Neural cell (in vitro differentiated cells): ENCODE data around the gene PDE2A. TPM values are rescaled to one million over a fixed set of nuclear protein-coding genes. Genes with fewer than 3 reads are reported as not detected.

Experiments
- H2AFZ ChIP-seq: fragments of 200-600, 300-800 bp; sonication (generic), shearing (Covaris generic); 2 replicates; pipeline ENCODE4 v1.6.0; 2014; ENCODE audit warnings: low read depth, mild to moderate bottlenecking, antibody characterized with exemption, low read length, moderate library complexity
- H3F3A ChIP-seq: fragments of 200-600 bp; shearing (Covaris generic); 2 replicates; pipeline ENCODE4 v1.6.1; 2016; ENCODE audit warnings: mild to moderate bottlenecking, moderate library complexity, mixed read lengths, antibody characterized with exemption, low read length; ENCODE audit not compliant: insufficient read depth, poor library complexity, severe bottlenecking
- H3K27ac ChIP-seq: fragments of 200-600, 300-800 bp; sonication (generic), shearing (Covaris generic); 2 replicates; pipeline ENCODE4 v1.5.1; 2014; ENCODE audit warnings: mild to moderate bottlenecking, low read length, moderate library complexity
- H3K27me3 ChIP-seq: fragments of 300-800, 200-600 bp; sonication (generic), shearing (Covaris generic); 2 replicates; pipeline ENCODE4 v1.6.0; 2014; ENCODE audit warnings: mild to moderate bottlenecking, low read depth, low read length, moderate library complexity; ENCODE audit not compliant: insufficient read depth
- H3K36me3 ChIP-seq: fragments of 300-800, 200-600 bp; sonication (generic), shearing (Covaris generic); 2 replicates; pipeline ENCODE4 v1.5.1; 2014; ENCODE audit warnings: mild to moderate bottlenecking, antibody characterized with exemption, low read length, moderate library complexity; ENCODE audit not compliant: insufficient read depth
- H3K4me2 ChIP-seq: fragments of 300-800, 200-600 bp; sonication (generic), shearing (Covaris generic); 2 replicates; pipeline ENCODE4 v1.6.0; 2014; ENCODE audit warnings: mild to moderate bottlenecking, low read length
- H3K4me3 ChIP-seq: fragments of 300-800, 200-600 bp; sonication (generic), shearing (Covaris generic); 2 replicates; pipeline ENCODE4 v1.5.1; 2014; ENCODE audit warnings: mild to moderate bottlenecking, low read length, moderate library complexity
- H3K79me2 ChIP-seq: fragments of 200-600 bp; shearing (Covaris generic); replicated peaks from 2 replicates; pipeline ENCODE4 v1.6.0; 2014; ENCODE audit warnings: mild to moderate bottlenecking, low read length, moderate library complexity; ENCODE audit not compliant: insufficient read depth
- H3K9ac ChIP-seq: fragments of 300-800, 200-600 bp; sonication (generic), shearing (Covaris generic); 2 replicates; pipeline ENCODE4 v1.6.1; 2016; ENCODE audit warnings: mild to moderate bottlenecking, low read length, mixed read lengths
- H3K9me2 ChIP-seq: fragments of 200-600 bp; shearing (Covaris generic); 2 replicates; pipeline ENCODE4 v1.6.1; 2016; ENCODE audit warnings: mild to moderate bottlenecking, low read length, mixed read lengths; ENCODE audit not compliant: insufficient read depth
- H3K9me3 ChIP-seq: fragments of 200-600, 300-800 bp; sonication (generic), shearing (Covaris generic); 2 replicates; pipeline ENCODE4 v1.6.1; 2016; ENCODE audit warnings: mild to moderate bottlenecking, mixed run types, low read length, moderate library complexity, mixed read lengths
- H4K20me1 ChIP-seq: fragments of 200-600 bp; shearing (Covaris generic); 2 replicates; pipeline ENCODE4 v1.6.1; 2016; ENCODE audit warnings: mild to moderate bottlenecking, mixed run types; ENCODE audit not compliant: insufficient read depth
- EP300 ChIP-seq: fragments of 450-650 bp; conservative IDR thresholded peaks from 2 replicates; pipeline ENCODE4 v1.6.1; 2014; ENCODE audit warnings: antibody characterized with exemption, mild to moderate bottlenecking, moderate library complexity; ENCODE audit not compliant: poor library complexity, severe bottlenecking
- EZH2 ChIP-seq: fragments of 200-600, 300-800 bp; shearing (Covaris generic), sonication (generic); IDR thresholded peaks from 2 replicates; pipeline ENCODE4 v1.6.1; 2014; ENCODE audit warnings: antibody characterized with exemption, low read length, borderline replicate concordance, mild to moderate bottlenecking; ENCODE audit not compliant: insufficient read depth, poor library complexity, severe bottlenecking
- MXI1 ChIP-seq: fragments of 450-650 bp; conservative IDR thresholded peaks from 2 replicates; pipeline ENCODE4 v1.6.1; 2014; ENCODE audit warnings: antibody characterized with exemption, mild to moderate bottlenecking; ENCODE audit not compliant: poor library complexity, severe bottlenecking
- POLR2AphosphoS5 ChIP-seq: IDR thresholded peaks from 2 replicates; pipeline ENCODE4 v1.6.1; 2012
- RAD21 ChIP-seq: fragments of 450-650 bp; conservative IDR thresholded peaks from 2 replicates; pipeline ENCODE4 v1.6.1; 2014; ENCODE audit warnings: antibody characterized with exemption, mild to moderate bottlenecking, moderate library complexity
- SMC3 ChIP-seq: fragments of 450-650 bp; conservative IDR thresholded peaks from 2 replicates; pipeline ENCODE4 v1.6.1; 2014; ENCODE audit warnings: antibody characterized with exemption, mild to moderate bottlenecking, moderate library complexity; ENCODE audit not compliant: poor library complexity
- TAF1 ChIP-seq: IDR thresholded peaks from 2 replicates; pipeline ENCODE4 v1.6.1; 2012; ENCODE audit warnings: low read depth
- polyA plus RNA-seq: library from polyadenylated mRNA; depleted of rRNA; stranded (reverse); fragments of >200 nt; gene quantifications from 2 replicates; pipeline ENCODE4 v1.2.3, GENCODE V29; 2014
- TF ChIP-seq, protein P1 (sequence below): fragments of 450-650 bp; IDR thresholded peaks from 2 replicates; pipeline ENCODE4 v1.5.1; 2014; ENCODE audit warnings: antibody characterized with exemption, mild to moderate bottlenecking, moderate library complexity; ENCODE audit not compliant: poor library complexity, severe bottlenecking
- TF ChIP-seq, protein P2 (sequence below): IDR thresholded peaks from 2 replicates; pipeline ENCODE4 v1.6.1; 2012; ENCODE audit warnings: borderline replicate concordance

Gene PDE2A
- polyA plus RNA-seq, 1 donor from 2014 or later, result 11.6 TPM

DNA sequence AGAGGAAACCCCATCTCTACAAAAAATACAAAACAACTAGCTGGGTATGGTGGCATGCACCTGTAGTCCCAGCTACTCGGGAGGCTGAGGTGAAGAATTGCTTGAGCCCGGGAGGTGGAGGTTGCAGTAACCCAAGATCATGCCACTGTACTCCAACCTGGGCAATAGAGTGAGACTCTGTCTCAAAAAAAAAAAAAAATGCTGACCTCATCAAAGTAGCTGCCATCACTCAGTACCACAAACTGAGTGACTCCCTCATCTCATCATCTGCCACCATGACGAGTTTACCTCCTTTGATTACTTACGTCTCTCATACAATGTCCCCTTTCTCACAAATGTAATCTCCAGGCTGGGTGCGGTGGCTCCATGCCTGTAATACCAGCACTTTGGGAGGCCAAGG lies 122.7 kb downstream of the PDE2A start:
- H3K27ac ChIP-seq, result no peak overlapping the region
- H3K36me3 ChIP-seq, result no peaks in the 10 kb centered on the region
- H2AFZ ChIP-seq, result no peak overlapping the region
- H3K9me2 ChIP-seq, result no peaks in the 10 kb centered on the region
- no peak overlapping the region for H3K4me3 ChIP-seq
- H3K79me2 ChIP-seq, result no peaks in the 10 kb centered on the region
- no peak overlapping the region for H3K4me2 ChIP-seq
- TF ChIP-seq EZH2, result no peak
- no peak for TF ChIP-seq EP300
- TF ChIP-seq, protein P1, sequence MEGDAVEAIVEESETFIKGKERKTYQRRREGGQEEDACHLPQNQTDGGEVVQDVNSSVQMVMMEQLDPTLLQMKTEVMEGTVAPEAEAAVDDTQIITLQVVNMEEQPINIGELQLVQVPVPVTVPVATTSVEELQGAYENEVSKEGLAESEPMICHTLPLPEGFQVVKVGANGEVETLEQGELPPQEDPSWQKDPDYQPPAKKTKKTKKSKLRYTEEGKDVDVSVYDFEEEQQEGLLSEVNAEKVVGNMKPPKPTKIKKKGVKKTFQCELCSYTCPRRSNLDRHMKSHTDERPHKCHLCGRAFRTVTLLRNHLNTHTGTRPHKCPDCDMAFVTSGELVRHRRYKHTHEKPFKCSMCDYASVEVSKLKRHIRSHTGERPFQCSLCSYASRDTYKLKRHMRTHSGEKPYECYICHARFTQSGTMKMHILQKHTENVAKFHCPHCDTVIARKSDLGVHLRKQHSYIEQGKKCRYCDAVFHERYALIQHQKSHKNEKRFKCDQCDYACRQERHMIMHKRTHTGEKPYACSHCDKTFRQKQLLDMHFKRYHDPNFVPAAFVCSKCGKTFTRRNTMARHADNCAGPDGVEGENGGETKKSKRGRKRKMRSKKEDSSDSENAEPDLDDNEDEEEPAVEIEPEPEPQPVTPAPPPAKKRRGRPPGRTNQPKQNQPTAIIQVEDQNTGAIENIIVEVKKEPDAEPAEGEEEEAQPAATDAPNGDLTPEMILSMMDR, result no peak
- no peak for TF ChIP-seq RAD21
- no peak for TF ChIP-seq POLR2AphosphoS5
- TF ChIP-seq SMC3, result no peak
- no peak for TF ChIP-seq TAF1
- no peaks in the 10 kb centered on the region for H3K9me3 ChIP-seq
- H3F3A ChIP-seq, result no peaks in the 10 kb centered on the region
- no peaks in the 10 kb centered on the region for H3K27me3 ChIP-seq
- H4K20me1 ChIP-seq, result no peaks in the 10 kb centered on the region
- H3K9ac ChIP-seq, result no peak overlapping the region

DNA sequence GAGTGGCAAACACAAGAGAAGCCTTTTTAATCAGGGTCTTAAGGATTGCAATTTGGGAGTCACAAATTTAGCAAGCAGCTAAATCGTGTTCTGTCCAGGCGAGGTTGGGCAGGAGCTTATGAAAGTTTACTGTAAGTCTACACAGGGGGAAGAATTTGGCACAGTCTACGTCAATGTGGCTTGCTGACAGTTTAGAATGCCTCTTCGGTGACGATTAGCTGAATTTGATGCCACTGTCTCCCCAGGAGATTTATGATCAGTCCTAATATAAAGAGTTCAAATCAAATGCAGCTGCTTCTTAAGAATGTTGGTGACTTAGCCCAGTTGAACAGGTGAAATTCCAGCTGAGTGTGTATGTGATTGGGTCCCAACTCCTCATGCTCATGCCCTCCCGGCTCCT lies 125.8 kb downstream of the PDE2A start:
- Histone ChIP-seq H3F3A (no peaks in the 10 kb centered on the region), H3K4me3 (no peak overlapping the region), H4K20me1 (no peaks in the 10 kb centered on the region), H3K9me2 (no peaks in the 10 kb centered on the region), H3K79me2 (no peaks in the 10 kb centered on the region), H3K9ac (no peak overlapping the region), H3K27ac (no peak overlapping the region), H3K9me3 (no peaks in the 10 kb centered on the region), H3K4me2 (no peak overlapping the region), H3K27me3 (no peaks in the 10 kb centered on the region), H2AFZ (no peak overlapping the region), H3K36me3 (no peaks in the 10 kb centered on the region)
- TF ChIP-seq RAD21, result no peak
- no peak for TF ChIP-seq SMC3
- TF ChIP-seq, protein P1, result no peak
- TF ChIP-seq, protein P2, sequence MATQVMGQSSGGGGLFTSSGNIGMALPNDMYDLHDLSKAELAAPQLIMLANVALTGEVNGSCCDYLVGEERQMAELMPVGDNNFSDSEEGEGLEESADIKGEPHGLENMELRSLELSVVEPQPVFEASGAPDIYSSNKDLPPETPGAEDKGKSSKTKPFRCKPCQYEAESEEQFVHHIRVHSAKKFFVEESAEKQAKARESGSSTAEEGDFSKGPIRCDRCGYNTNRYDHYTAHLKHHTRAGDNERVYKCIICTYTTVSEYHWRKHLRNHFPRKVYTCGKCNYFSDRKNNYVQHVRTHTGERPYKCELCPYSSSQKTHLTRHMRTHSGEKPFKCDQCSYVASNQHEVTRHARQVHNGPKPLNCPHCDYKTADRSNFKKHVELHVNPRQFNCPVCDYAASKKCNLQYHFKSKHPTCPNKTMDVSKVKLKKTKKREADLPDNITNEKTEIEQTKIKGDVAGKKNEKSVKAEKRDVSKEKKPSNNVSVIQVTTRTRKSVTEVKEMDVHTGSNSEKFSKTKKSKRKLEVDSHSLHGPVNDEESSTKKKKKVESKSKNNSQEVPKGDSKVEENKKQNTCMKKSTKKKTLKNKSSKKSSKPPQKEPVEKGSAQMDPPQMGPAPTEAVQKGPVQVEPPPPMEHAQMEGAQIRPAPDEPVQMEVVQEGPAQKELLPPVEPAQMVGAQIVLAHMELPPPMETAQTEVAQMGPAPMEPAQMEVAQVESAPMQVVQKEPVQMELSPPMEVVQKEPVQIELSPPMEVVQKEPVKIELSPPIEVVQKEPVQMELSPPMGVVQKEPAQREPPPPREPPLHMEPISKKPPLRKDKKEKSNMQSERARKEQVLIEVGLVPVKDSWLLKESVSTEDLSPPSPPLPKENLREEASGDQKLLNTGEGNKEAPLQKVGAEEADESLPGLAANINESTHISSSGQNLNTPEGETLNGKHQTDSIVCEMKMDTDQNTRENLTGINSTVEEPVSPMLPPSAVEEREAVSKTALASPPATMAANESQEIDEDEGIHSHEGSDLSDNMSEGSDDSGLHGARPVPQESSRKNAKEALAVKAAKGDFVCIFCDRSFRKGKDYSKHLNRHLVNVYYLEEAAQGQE, result no peak
- TF ChIP-seq POLR2AphosphoS5, result no peak
- TF ChIP-seq MXI1, result no peak
- no peak for TF ChIP-seq TAF1
- TF ChIP-seq EP300, result no peak
- no peak for TF ChIP-seq EZH2
